HTERT RPE-1 (cell line): ENCODE results near the gene PIGBOS1.

Source experiments
- in situ Hi-C: fragments of 300-500 bp; cut with MboI; formaldehyde crosslinking; loops from 4 replicates; pipeline ENCODE4 v1.14.3; 2020; ENCODE audit warnings: low sequenced_read_pairs

Gene PIGBOS1

GRCh38 chr15:55267401-55268175 lies 51.3 kb downstream of the PIGBOS1 start:
- in situ Hi-C loops = no loop called here
